HepG2 (cell line): ENCODE data around the gene TLE1. TPM values are rescaled to one million over a fixed set of nuclear protein-coding genes. Genes with fewer than 3 reads are reported as not detected.

Experiments
- ATAC-seq: fragments of 200-7000 bp; cut with Tn5 transposase; 3 replicates; pipeline ENCODE4 v1.9.1; 2020; ENCODE audit warnings: mild to moderate bottlenecking, moderate library complexity
- BruUV-seq: library from RNA; stranded (reverse); fragments of 400-500 nt; replicated peaks from 2 replicates; lab custom pipeline; 2021; lab: Mats Ljungman, UMichigan
- CTCF ChIA-PET: fragments of 300-600 bp; formaldehyde crosslinking; extraction: SDS; loops from one replicate; lab custom pipeline; 2021; ENCODE audit warnings: low total read pairs, inconsistent platforms, low intra/inter-chr PET ratio; lab: Yijun Ruan, JAX
- POLR2A ChIA-PET: fragments of 350-600 bp; sonication (Branson Sonifier 250); formaldehyde crosslinking; loops from one replicate; lab custom pipeline; 2020; ENCODE audit warnings: antibody characterized with exemption, inconsistent platforms; lab: Yijun Ruan, JAX
- DNase-seq: peaks from one replicate; pipeline ENCODE4 v3.0.0-alpha.2; 2015; ENCODE audit warnings: low spot score
- FAIRE-seq: peaks from 3 replicates; lab custom pipeline; 2011; peaks lifted over from hg19 to GRCh38; lab: Jason Lieb, UNC
- H2AFZ ChIP-seq: one replicate; pipeline ENCODE4 v1.6.1; 2011; ENCODE audit warnings: low read length, inconsistent platforms
- H3K27ac ChIP-seq: fragments of 300-600 bp; 3 replicates; pipeline ENCODE4 v1.8.0; 2011; ENCODE audit warnings: mixed run types, mild to moderate bottlenecking, mixed read lengths, low read length, inconsistent platforms; ENCODE audit not compliant: insufficient read depth; ENCODE audit errors: extremely low read length
- H3K27me3 ChIP-seq, 2 experiments: fragments of 200-600 bp in 1 of 2; 2 replicates in 1 of 2; 3 replicates in 1 of 2; pipeline versions ENCODE4 v1.6.0 to v1.8.0; 2011; ENCODE audit warnings: low read length in 2 of 2, mild to moderate bottlenecking in 2 of 2, moderate library complexity in 2 of 2, inconsistent platforms in 1 of 2; ENCODE audit not compliant: insufficient read depth in 2 of 2, control insufficient read depth in 1 of 2
- H3K36me3 ChIP-seq, 2 experiments: fragments of 200-600 bp in 1 of 2; replicated peaks in 1 of 2; 2 replicates in 1 of 2; 3 replicates in 1 of 2; pipeline versions ENCODE4 v1.5.1 to v1.8.0; 2011; ENCODE audit warnings: low read length in 2 of 2, inconsistent platforms in 1 of 2; ENCODE audit not compliant: insufficient read depth in 2 of 2, control insufficient read depth in 1 of 2
- H3K4me1 ChIP-seq: 2 replicates; pipeline ENCODE4 v1.5.1; 2012; ENCODE audit warnings: low read length, inconsistent platforms; ENCODE audit not compliant: insufficient read depth
- H3K4me2 ChIP-seq: 2 replicates; pipeline ENCODE4 v1.6.0; 2011; ENCODE audit warnings: low read depth, low read length, inconsistent platforms
- H3K4me3 ChIP-seq, 3 experiments: fragments of 200-600 bp in 1 of 3; sonication (generic), shearing (Covaris generic) in 1 of 3; replicated peaks in 1 of 3; 2 replicates each; pipeline ENCODE4 v1.5.1; 2011 to 2016; ENCODE audit warnings: low read length in 3 of 3, inconsistent platforms in 2 of 3, low read depth in 2 of 3, mild to moderate bottlenecking in 2 of 3, control low read depth in 1 of 3, mixed read lengths in 1 of 3; ENCODE audit not compliant: insufficient read depth in 1 of 3
- H3K79me2 ChIP-seq: one replicate; pipeline ENCODE4 v1.6.1; 2011; ENCODE audit warnings: low read length, inconsistent platforms; ENCODE audit not compliant: insufficient read depth
- H3K9ac ChIP-seq: 2 replicates; pipeline ENCODE4 v1.6.0; 2011; ENCODE audit warnings: mild to moderate bottlenecking, low read depth, low read length, inconsistent platforms; ENCODE audit not compliant: insufficient read depth
- H3K9me3 ChIP-seq: 2 replicates; pipeline ENCODE4 v1.5.1; 2012; ENCODE audit warnings: mild to moderate bottlenecking, low read length
- H4K20me1 ChIP-seq: 2 replicates; pipeline ENCODE4 v1.6.0; 2011; ENCODE audit warnings: inconsistent platforms, mild to moderate bottlenecking, low read length, moderate library complexity; ENCODE audit not compliant: insufficient read depth
- ELF4 ChIP-seq: sonication (generic); formaldehyde crosslinking; IDR thresholded peaks from 2 replicates; pipeline ENCODE4 v1.5.0; 2020; ENCODE audit warnings: missing genetic modification reagents, mild to moderate bottlenecking, moderate library complexity, borderline replicate concordance
- HMG20A ChIP-seq: IDR thresholded peaks from 2 replicates; pipeline ENCODE4 v1.6.1; 2016; ENCODE audit warnings: borderline replicate concordance
- HNF4G ChIP-seq, 2 experiments: sonication (generic) in 1 of 2; formaldehyde crosslinking in 1 of 2; IDR thresholded peaks; 2 replicates each; pipeline versions ENCODE4 v1.4.0 to v1.6.1; 2011 to 2020; ENCODE audit warnings: borderline replicate concordance in 2 of 2, low read depth in 2 of 2, mild to moderate bottlenecking in 2 of 2, low read length in 1 of 2, missing genetic modification reagents in 1 of 2, moderate library complexity in 1 of 2
- HOXA9 ChIP-seq: sonication (generic); formaldehyde crosslinking; IDR thresholded peaks from 2 replicates; pipeline ENCODE4 v1.8.1; 2022; ENCODE audit warnings: missing genetic modification reagents, mild to moderate bottlenecking, moderate library complexity, borderline replicate concordance
- NFE2L1 ChIP-seq: sonication (generic); formaldehyde crosslinking; IDR thresholded peaks from 2 replicates; pipeline ENCODE4 v1.4.0; 2020; ENCODE audit warnings: missing genetic modification reagents, mild to moderate bottlenecking, borderline replicate concordance
- NR2C2 ChIP-seq: sonication (generic); formaldehyde crosslinking; IDR thresholded peaks from 2 replicates; pipeline ENCODE4 v1.4.0; 2020; ENCODE audit warnings: missing genetic modification reagents, mild to moderate bottlenecking, moderate library complexity, borderline replicate concordance
- TARDBP ChIP-seq: sonication (generic); formaldehyde crosslinking; IDR thresholded peaks from 2 replicates; pipeline ENCODE4 v1.8.0; 2022; ENCODE audit warnings: mild to moderate bottlenecking, missing genetic modification reagents
- ZFP41 ChIP-seq: sonication (generic); formaldehyde crosslinking; IDR thresholded peaks from 2 replicates; pipeline ENCODE4 v1.4.0; 2020; ENCODE audit warnings: mild to moderate bottlenecking, missing genetic modification reagents, borderline replicate concordance
- ZNF3 ChIP-seq: IDR thresholded peaks from 2 replicates; pipeline ENCODE4 v1.7.0; 2017; ENCODE audit warnings: inconsistent platforms
- ZNF564 ChIP-seq: sonication (generic); formaldehyde crosslinking; IDR thresholded peaks from 2 replicates; pipeline ENCODE4 v1.8.1; 2023; ENCODE audit warnings: mild to moderate bottlenecking, missing genetic modification reagents
- WGBS: methylation state at CpG from one replicate; pipeline ENCODE4 v1.1.6; 2017; ENCODE audit warnings: low lambda C conversion rate; 5-methylcytosine and 5-hydroxymethylcytosine counted together
- in situ Hi-C: cut with HindIII; loops from 2 replicates; pipeline ENCODE4 v1.10.0; 2017; ENCODE audit warnings: low pct_unique_long_range_greater_than_20kb; ENCODE audit not compliant: extremely low pct_ligation_motif_present
- intact Hi-C: fragments of 100-400 bp; cut with micrococcal nuclease; formaldehyde crosslinking; loops from one replicate; pipeline ENCODE4 v1.10.0; 2022; ENCODE audit not compliant: unreplicated experiment
- polyA plus RNA-seq, 8 experiments: library from polyadenylated mRNA; depleted of rRNA in 3 of 8; stranded (reverse) in 7 of 8; unstranded in 1 of 8; fragments of >200 nt; fragmentation: Illumina TruSeq in 4 of 8; extraction: Trizol in 4 of 8; gene quantifications; 2 replicates each; pipeline versions ENCODE4 v1.2.1 to v1.2.3, GENCODE V29; 2011 to 2016; ENCODE audit warnings: low read depth in 4 of 8, missing spikeins in 1 of 8, mixed read lengths in 1 of 8; ENCODE audit not compliant: insufficient read depth in 1 of 8
- total RNA-seq, 5 experiments: library from RNA; depleted of rRNA; stranded (reverse); fragments of >200 nt; fragmentation: Illumina TruSeq; extraction: Trizol; gene quantifications; 2 replicates each; pipeline ENCODE4 v1.2.3, GENCODE V29; 2016; ENCODE audit warnings: low read depth in 1 of 5
- TF ChIP-seq, protein P1 (sequence below): sonication (generic); formaldehyde crosslinking; conservative IDR thresholded peaks from 2 replicates; pipeline ENCODE4 v1.8.0; 2022; ENCODE audit warnings: missing genetic modification reagents
- TF ChIP-seq, protein P2 (sequence below): IDR thresholded peaks from 2 replicates; pipeline ENCODE4 v1.6.1; 2016; ENCODE audit warnings: missing compliant biosample characterization, missing genetic modification reagents, borderline replicate concordance
- TF ChIP-seq, protein P3 (sequence below): sonication (generic); formaldehyde crosslinking; IDR thresholded peaks from 2 replicates; pipeline ENCODE4 v1.8.1; 2023; ENCODE audit warnings: mild to moderate bottlenecking, missing genetic modification reagents, borderline replicate concordance

The TLE1 gene
- total and polyA plus RNA-seq, 2 of the 13 experiments (the other 11 are each of a cell fraction or from before 2014, with no cell fraction given): 35.9 to 109 TPM

DNA sequence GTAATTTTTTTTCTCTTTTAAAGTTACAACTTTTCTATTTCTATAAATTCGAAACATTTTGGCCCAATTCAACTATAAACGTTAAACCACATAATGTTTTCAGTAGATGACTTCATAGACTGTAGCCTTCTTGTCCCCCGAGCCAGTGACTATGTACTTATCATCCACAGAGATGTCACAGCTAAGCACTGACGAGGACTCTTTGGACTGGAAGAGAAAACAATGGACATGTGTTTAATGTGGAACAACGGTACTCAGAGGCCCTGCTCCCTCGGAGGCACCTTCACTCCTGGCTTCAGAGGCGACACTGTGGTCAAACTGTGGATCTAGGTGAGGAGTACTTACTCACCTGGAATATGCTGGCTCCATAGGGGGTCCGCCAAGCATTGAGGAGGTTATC, 105.2 kb downstream of the TLE1 start (continued):
- TF ChIP-seq ZFP41 (CRISPR knock-in tag): no peak

DNA sequence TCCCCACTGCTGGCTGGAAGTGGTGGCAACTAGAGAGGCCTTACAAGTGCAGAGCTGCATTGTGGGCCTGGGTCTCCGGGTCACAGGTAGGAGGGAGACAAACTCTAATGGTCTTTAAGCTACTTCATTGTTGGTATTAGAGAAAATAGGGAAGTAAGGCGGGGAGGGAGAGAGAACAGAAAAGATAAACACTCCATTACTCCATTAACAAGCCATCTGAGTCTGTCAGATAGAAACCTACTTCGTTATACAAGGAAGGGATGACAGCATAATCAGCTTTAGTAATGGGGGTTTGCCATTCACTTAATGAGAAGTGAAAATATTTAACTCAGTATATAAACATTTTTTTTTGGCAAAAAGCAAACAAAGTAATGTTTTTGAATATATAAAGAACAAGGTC, 107.4 kb downstream of the TLE1 start:
- Histone ChIP-seq H3K27me3 (no peaks in the 10 kb centered on the region), H3K27ac (no peak overlapping the region), H3K79me2 (no peaks in the 10 kb centered on the region), H3K4me3 (no peak overlapping the region), H3K9ac (no peak overlapping the region), H3K4me1 (peaks cover 48% of the 10 kb centered on the region), H3K4me2 (no peak overlapping the region), H3K36me3 (peaks cover 6 to 42% of the 10 kb centered on the region in 2 experiments), H4K20me1 (no peaks in the 10 kb centered on the region), H2AFZ (no peak overlapping the region), H3K9me3 (no peaks in the 10 kb centered on the region)
- ATAC-seq (no peak), FAIRE-seq (no peak), DNase-seq (no peak)
- intact Hi-C loops: no loop called here
- in situ Hi-C loops: no loop called here
- TF ChIP-seq NFE2L1 (CRISPR knock-in tag): no peak
- no peak for TF ChIP-seq HNF4G (IDR thresholded peaks at IDR 0.05; ENCODE audit: borderline replicate concordance, low read depth, low read length)
- TF ChIP-seq HNF4G (CRISPR knock-in tag; IDR thresholded peaks at IDR 0.05; ENCODE audit: borderline replicate concordance, low read depth): no peak
- TF ChIP-seq ZNF564 (CRISPR knock-in tag): no peak
- TF ChIP-seq HOXA9 (CRISPR knock-in tag): no peak
- no peak for TF ChIP-seq HMG20A (CRISPR knock-in tag)
- TF ChIP-seq ZNF3 (CRISPR knock-in tag): no peak
- TF ChIP-seq, protein P1, sequence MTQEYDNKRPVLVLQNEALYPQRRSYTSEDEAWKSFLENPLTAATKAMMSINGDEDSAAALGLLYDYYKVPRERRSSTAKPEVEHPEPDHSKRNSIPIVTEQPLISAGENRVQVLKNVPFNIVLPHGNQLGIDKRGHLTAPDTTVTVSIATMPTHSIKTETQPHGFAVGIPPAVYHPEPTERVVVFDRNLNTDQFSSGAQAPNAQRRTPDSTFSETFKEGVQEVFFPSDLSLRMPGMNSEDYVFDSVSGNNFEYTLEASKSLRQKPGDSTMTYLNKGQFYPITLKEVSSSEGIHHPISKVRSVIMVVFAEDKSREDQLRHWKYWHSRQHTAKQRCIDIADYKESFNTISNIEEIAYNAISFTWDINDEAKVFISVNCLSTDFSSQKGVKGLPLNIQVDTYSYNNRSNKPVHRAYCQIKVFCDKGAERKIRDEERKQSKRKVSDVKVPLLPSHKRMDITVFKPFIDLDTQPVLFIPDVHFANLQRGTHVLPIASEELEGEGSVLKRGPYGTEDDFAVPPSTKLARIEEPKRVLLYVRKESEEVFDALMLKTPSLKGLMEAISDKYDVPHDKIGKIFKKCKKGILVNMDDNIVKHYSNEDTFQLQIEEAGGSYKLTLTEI (CRISPR knock-in tag): no peak
- TF ChIP-seq ELF4: no peak
- TF ChIP-seq, protein P2, sequence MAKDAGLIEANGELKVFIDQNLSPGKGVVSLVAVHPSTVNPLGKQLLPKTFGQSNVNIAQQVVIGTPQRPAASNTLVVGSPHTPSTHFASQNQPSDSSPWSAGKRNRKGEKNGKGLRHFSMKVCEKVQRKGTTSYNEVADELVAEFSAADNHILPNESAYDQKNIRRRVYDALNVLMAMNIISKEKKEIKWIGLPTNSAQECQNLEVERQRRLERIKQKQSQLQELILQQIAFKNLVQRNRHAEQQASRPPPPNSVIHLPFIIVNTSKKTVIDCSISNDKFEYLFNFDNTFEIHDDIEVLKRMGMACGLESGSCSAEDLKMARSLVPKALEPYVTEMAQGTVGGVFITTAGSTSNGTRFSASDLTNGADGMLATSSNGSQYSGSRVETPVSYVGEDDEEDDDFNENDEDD (CRISPR knock-in tag): no peak
- TF ChIP-seq, protein P3, sequence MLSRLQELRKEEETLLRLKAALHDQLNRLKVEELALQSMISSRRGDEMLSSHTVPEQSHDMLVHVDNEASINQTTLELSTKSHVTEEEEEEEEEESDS (CRISPR knock-in tag): no peak
- TF ChIP-seq NR2C2: no peak
- TF ChIP-seq TARDBP (CRISPR knock-in tag): no peak
- BruUV-seq: no TSS peak
- POLR2A ChIA-PET: no interaction called here
- CTCF ChIA-PET: no interaction called here
- WGBS: over 99% methylated on average over 3 of the region's 3 CpGs
